Measurements from ENCODE around the gene ZEB2.
A peak's percentile ranks its signal among the peaks of the same experiment; 100 is the strongest.

Gene ZEB2

GRCh38 chr2:144348846-144349245 lies 171.1 kb downstream of the ZEB2 start:
- Mint-ChIP-seq H3K4me1 (ENCODE audit: low read depth) (peaks cover 35% of the 10 kb centered on the region), H3K27me3 (no peaks in the 10 kb centered on the region), H3K27ac (peak overlapping the region; percentile 13), H3K36me3 (ENCODE audit: low read depth) (no peaks in the 10 kb centered on the region), H3K4me3 (no peak overlapping the region), H3K9me3 (no peaks in the 10 kb centered on the region)
- no peak for DNase-seq

DNA sequence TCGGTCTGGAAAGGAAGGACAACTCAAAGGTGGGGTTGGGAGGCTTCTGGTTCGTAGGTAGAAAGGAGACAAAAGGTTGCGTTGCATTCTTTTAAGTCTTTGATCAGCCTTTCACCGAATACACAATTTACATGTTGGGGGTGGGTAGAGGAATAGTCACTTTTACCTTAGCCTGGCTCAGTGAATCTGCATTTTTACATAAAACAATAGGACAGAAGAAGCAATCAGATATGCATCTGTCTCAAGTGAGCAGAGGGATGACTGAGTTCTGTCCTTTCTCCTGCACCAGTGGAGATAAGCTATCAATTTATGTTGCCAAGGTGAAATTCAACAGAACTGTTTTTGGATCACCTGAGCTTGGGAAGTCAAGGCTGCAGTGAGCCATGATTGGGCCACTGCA lies 173.7 kb downstream of the ZEB2 start:
- no peak for DNase-seq
- no peaks in the 10 kb centered on the region for H3K36me3 Mint-ChIP-seq (ENCODE audit: low read depth)
- H3K27ac Mint-ChIP-seq: no peak overlapping the region
- H3K4me1 Mint-ChIP-seq (ENCODE audit: low read depth): peaks cover 48% of the 10 kb centered on the region
- no peak overlapping the region for H3K4me3 Mint-ChIP-seq
- no peaks in the 10 kb centered on the region for H3K27me3 Mint-ChIP-seq
- H3K9me3 Mint-ChIP-seq: no peaks in the 10 kb centered on the region

GRCh38 chr2:144343145-144343544 lies 176.8 kb downstream of the ZEB2 start:
- no peak overlapping the region for H3K27ac Mint-ChIP-seq

GRCh38 chr2:144341538-144341937 lies 178.4 kb downstream of the ZEB2 start:
- H3K4me3 Mint-ChIP-seq: no peak overlapping the region
- H3K9me3 Mint-ChIP-seq: no peaks in the 10 kb centered on the region
- peak overlapping the region; percentile 66 for H3K27ac Mint-ChIP-seq
- DNase-seq: no peak
- H3K4me1 Mint-ChIP-seq (ENCODE audit: low read depth): peaks cover 53% of the 10 kb centered on the region
- H3K27me3 Mint-ChIP-seq: no peaks in the 10 kb centered on the region
- no peaks in the 10 kb centered on the region for H3K36me3 Mint-ChIP-seq (ENCODE audit: low read depth)

More at GRCh38 chr2:144343145-144343544, 176.8 kb downstream of the ZEB2 start:
- Mint-ChIP-seq H3K27me3 (no peaks in the 10 kb centered on the region), H3K36me3 (ENCODE audit: low read depth) (no peaks in the 10 kb centered on the region), H3K4me1 (ENCODE audit: low read depth) (peaks cover 53% of the 10 kb centered on the region), H3K9me3 (no peaks in the 10 kb centered on the region), H3K4me3 (no peak overlapping the region)
- no peak for DNase-seq

GRCh38 chr2:144339048-144339447 lies 180.9 kb downstream of the ZEB2 start:
- Mint-ChIP-seq H3K27me3 (no peaks in the 10 kb centered on the region), H3K9me3 (no peaks in the 10 kb centered on the region), H3K4me1 (ENCODE audit: low read depth) (peaks cover 43% of the 10 kb centered on the region), H3K4me3 (no peak overlapping the region), H3K27ac (no peak overlapping the region), H3K36me3 (ENCODE audit: low read depth) (no peaks in the 10 kb centered on the region)
- no peak for DNase-seq

- H3K36me3 Mint-ChIP-seq (ENCODE audit: low read depth): peaks cover 13% of the 10 kb centered on the region
- H3K9me3 Mint-ChIP-seq: peaks cover 3% of the 10 kb centered on the region
- H3K27me3 Mint-ChIP-seq: no peaks in the 10 kb centered on the region
- DNase-seq: no peak
- no peak overlapping the region for H3K4me3 Mint-ChIP-seq
- H3K27ac Mint-ChIP-seq: no peak overlapping the region
- peaks cover 39% of the 10 kb centered on the region for H3K4me1 Mint-ChIP-seq (ENCODE audit: low read depth)
Observed at GRCh38 chr2:144334551-144334950, 185.4 kb downstream of the ZEB2 start.

Data from activated T-cell treated with anti-CD3 and anti-CD28 coated beads, Interleukin-2, amount 50 U/mL, for 24 hours (primary cell).